Adrenal gland (tissue), 5 donors: Measurements from ENCODE around the gene CD74.

ENCODE experiments used
- POLR2A ChIP-seq, 2 donors: fragments of 450-650 bp; IDR thresholded peaks; one replicate each; pipeline ENCODE4 v1.6.1; 2017; ENCODE audit warnings: antibody characterized with exemption in 2 of 2, mild to moderate bottlenecking in 2 of 2, moderate library complexity in 1 of 2
- TF ChIP-seq, protein P1 (sequence below), 6 experiments: fragments of 450-650 bp in 4 of 6; fragments of 200-600 bp in 2 of 6; sonication (generic) in 1 of 6; IDR thresholded peaks; 1 replicate in 5 of 6; 2 replicates in 1 of 6; pipeline versions ENCODE4 v1.5.1 to v1.8.0; 2016 to 2021; ENCODE audit warnings: antibody characterized with exemption in 6 of 6, mild to moderate bottlenecking in 2 of 6, moderate library complexity in 1 of 6
- donor health status: DM: no; HTN: no; CAD: no.

DNA sequence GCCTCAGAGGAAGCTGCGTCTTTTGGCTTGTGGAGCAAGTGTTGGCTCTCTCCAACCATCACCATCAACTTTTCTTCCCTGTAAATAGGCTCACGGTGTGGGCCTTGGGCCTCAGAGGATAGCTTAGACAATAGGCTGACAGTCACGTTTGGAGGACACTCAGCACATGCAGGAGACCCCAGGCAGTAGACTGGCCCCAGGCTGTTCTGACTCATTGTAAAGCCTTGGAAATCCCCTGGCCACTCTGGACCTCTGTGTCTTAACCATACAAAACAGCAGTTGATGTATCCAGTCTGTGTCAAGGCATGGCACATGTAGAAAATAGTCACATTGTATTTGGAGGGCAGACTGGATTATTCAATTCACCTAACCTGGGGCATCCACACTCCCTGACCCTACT is 18.6 kb downstream of the CD74 start:
- TF ChIP-seq, protein P1, sequence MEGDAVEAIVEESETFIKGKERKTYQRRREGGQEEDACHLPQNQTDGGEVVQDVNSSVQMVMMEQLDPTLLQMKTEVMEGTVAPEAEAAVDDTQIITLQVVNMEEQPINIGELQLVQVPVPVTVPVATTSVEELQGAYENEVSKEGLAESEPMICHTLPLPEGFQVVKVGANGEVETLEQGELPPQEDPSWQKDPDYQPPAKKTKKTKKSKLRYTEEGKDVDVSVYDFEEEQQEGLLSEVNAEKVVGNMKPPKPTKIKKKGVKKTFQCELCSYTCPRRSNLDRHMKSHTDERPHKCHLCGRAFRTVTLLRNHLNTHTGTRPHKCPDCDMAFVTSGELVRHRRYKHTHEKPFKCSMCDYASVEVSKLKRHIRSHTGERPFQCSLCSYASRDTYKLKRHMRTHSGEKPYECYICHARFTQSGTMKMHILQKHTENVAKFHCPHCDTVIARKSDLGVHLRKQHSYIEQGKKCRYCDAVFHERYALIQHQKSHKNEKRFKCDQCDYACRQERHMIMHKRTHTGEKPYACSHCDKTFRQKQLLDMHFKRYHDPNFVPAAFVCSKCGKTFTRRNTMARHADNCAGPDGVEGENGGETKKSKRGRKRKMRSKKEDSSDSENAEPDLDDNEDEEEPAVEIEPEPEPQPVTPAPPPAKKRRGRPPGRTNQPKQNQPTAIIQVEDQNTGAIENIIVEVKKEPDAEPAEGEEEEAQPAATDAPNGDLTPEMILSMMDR (IDR thresholded peaks at IDR 0.05): no peak
- no peak for TF ChIP-seq POLR2A (IDR thresholded peaks at IDR 0.05)
